ENCODE measurements around the gene PALD1. TPM values are rescaled to one million over a fixed set of nuclear protein-coding genes. Genes with fewer than 3 reads are reported as not detected.

The PALD1 gene
- total and polyA plus RNA-seq, 2 of the 13 experiments (the other 11 are each of a cell fraction or from before 2014, with no cell fraction given) = 0.07 to 0.09 TPM

DNA sequence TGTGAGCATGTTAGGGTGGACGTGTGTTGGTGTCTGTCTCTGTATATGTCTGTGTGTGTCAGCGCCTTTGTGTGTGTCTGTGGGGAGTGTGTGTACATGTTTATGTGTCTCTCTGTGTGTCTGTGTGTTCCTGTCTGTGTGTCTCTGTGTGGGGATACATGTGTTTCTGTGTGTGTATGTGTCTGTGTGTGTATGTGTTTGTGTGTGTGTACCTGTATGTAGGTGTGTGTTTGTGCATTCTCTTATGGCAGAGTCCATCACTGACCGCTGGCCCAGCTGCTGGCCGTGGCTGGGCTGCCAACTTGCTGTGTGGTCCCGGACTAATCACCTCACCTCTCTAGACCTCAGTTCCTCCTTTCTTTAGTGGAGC, 54.6 kb downstream of the PALD1 start:
- H3K36me3 ChIP-seq (replicated peaks in 1 of 2; ENCODE audit: control insufficient read depth in 1 of 2, insufficient read depth in 2 of 2, low read length in 2 of 2) = no peaks in the 10 kb centered on the region
- H3K9ac ChIP-seq (ENCODE audit: insufficient read depth, low read depth, low read length) = no peak overlapping the region
- FAIRE-seq (no peak), ATAC-seq (no peak), DNase-seq (ENCODE audit: low spot score) (no peak)
- H3K4me2 ChIP-seq (ENCODE audit: low read depth, low read length) = no peak overlapping the region
- WGBS (ENCODE audit: low lambda C conversion rate) = no CpG with 5 or more reads among the region's 5 CpGs
- ChIA-PET CTCF (ENCODE audit: low intra/inter-chr PET ratio, low total read pairs) (no interaction called here), POLR2A (no interaction called here)
- H4K20me1 ChIP-seq (ENCODE audit: insufficient read depth, low read length) = no peaks in the 10 kb centered on the region
- no peak overlapping the region for H3K27ac ChIP-seq (ENCODE audit: extremely low read length, insufficient read depth, low read length)
- no peak overlapping the region for H3K4me3 ChIP-seq (replicated peaks in 1 of 3; ENCODE audit: insufficient read depth in 1 of 3, low read depth in 2 of 3, low read length in 3 of 3)
- in situ Hi-C loops (cut with HindIII; ENCODE audit: extremely low pct_ligation_motif_present, low pct_unique_long_range_greater_than_20kb) (no loop called here), intact Hi-C loops (cut with micrococcal nuclease; ENCODE audit: unreplicated experiment) (no loop called here)
- no TSS peak for BruUV-seq (replicated peaks)
- peaks cover 3 to 23% of the 10 kb centered on the region in 2 experiments; a peak in 4 of 5 replicates for H3K27me3 ChIP-seq (ENCODE audit: control insufficient read depth in 1 of 2, insufficient read depth in 2 of 2, low read length in 2 of 2)
- H3K4me1 ChIP-seq (ENCODE audit: insufficient read depth, low read length) = peaks cover 5% of the 10 kb centered on the region; the same call in 1 of the 2 replicates
- H3K79me2 ChIP-seq (ENCODE audit: insufficient read depth, low read length) = no peaks in the 10 kb centered on the region
- H2AFZ ChIP-seq (ENCODE audit: low read length) = no peak overlapping the region
- H3K9me3 ChIP-seq (ENCODE audit: low read length) = no peaks in the 10 kb centered on the region
- TF ChIP-seq ZNF354B (CRISPR knock-in tag; IDR thresholded peaks at IDR 0.05) (no peak), NFIC (IDR thresholded peaks at IDR 0.05; ENCODE audit: low read length) (no peak), ZNF552 (CRISPR knock-in tag; IDR thresholded peaks at IDR 0.05; ENCODE audit: borderline replicate concordance) (no peak), ZFP41 (CRISPR knock-in tag; IDR thresholded peaks at IDR 0.05; ENCODE audit: borderline replicate concordance) (no peak), NFYC (CRISPR knock-in tag; IDR thresholded peaks at IDR 0.05) (no peak), ZNF264 (CRISPR knock-in tag; IDR thresholded peaks at IDR 0.05) (no peak), NKX3-1 (CRISPR knock-in tag; IDR thresholded peaks at IDR 0.05) (no peak), AGO2 (optimal IDR thresholded peaks at IDR 0.05; ENCODE audit: low read depth, low read length) (no peak), ZNF460 (CRISPR knock-in tag; IDR thresholded peaks at IDR 0.05; ENCODE audit: borderline replicate concordance) (no peak), ZNF160 (CRISPR knock-in tag; IDR thresholded peaks at IDR 0.05) (no peak), ZNF350 (CRISPR knock-in tag; IDR thresholded peaks at IDR 0.05; ENCODE audit: borderline replicate concordance, low read depth) (no peak), SNRNP70 (IDR thresholded peaks at IDR 0.05; ENCODE audit: low read depth, low read length) (no peak)
- TF ChIP-seq, protein P1, sequence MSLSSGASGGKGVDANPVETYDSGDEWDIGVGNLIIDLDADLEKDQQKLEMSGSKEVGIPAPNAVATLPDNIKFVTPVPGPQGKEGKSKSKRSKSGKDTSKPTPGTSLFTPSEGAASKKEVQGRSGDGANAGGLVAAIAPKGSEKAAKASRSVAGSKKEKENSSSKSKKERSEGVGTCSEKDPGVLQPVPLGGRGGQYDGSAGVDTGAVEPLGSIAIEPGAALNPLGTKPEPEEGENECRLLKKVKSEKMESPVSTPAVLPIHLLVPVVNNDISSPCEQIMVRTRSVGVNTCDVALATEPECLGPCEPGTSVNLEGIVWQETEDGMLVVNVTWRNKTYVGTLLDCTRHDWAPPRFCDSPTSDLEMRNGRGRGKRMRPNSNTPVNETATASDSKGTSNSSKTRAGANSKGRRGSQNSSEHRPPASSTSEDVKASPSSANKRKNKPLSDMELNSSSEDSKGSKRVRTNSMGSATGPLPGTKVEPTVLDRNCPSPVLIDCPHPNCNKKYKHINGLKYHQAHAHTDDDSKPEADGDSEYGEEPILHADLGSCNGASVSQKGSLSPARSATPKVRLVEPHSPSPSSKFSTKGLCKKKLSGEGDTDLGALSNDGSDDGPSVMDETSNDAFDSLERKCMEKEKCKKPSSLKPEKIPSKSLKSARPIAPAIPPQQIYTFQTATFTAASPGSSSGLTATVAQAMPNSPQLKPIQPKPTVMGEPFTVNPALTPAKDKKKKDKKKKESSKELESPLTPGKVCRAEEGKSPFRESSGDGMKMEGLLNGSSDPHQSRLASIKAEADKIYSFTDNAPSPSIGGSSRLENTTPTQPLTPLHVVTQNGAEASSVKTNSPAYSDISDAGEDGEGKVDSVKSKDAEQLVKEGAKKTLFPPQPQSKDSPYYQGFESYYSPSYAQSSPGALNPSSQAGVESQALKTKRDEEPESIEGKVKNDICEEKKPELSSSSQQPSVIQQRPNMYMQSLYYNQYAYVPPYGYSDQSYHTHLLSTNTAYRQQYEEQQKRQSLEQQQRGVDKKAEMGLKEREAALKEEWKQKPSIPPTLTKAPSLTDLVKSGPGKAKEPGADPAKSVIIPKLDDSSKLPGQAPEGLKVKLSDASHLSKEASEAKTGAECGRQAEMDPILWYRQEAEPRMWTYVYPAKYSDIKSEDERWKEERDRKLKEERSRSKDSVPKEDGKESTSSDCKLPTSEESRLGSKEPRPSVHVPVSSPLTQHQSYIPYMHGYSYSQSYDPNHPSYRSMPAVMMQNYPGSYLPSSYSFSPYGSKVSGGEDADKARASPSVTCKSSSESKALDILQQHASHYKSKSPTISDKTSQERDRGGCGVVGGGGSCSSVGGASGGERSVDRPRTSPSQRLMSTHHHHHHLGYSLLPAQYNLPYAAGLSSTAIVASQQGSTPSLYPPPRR (CRISPR knock-in tag; IDR thresholded peaks at IDR 0.05; ENCODE audit: borderline replicate concordance) = no peak
- TF ChIP-seq, protein P2, sequence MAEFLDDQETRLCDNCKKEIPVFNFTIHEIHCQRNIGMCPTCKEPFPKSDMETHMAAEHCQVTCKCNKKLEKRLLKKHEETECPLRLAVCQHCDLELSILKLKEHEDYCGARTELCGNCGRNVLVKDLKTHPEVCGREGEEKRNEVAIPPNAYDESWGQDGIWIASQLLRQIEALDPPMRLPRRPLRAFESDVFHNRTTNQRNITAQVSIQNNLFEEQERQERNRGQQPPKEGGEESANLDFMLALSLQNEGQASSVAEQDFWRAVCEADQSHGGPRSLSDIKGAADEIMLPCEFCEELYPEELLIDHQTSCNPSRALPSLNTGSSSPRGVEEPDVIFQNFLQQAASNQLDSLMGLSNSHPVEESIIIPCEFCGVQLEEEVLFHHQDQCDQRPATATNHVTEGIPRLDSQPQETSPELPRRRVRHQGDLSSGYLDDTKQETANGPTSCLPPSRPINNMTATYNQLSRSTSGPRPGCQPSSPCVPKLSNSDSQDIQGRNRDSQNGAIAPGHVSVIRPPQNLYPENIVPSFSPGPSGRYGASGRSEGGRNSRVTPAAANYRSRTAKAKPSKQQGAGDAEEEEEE (CRISPR knock-in tag; IDR thresholded peaks at IDR 0.05; ENCODE audit: borderline replicate concordance) = no peak
- TF ChIP-seq, protein P3, sequence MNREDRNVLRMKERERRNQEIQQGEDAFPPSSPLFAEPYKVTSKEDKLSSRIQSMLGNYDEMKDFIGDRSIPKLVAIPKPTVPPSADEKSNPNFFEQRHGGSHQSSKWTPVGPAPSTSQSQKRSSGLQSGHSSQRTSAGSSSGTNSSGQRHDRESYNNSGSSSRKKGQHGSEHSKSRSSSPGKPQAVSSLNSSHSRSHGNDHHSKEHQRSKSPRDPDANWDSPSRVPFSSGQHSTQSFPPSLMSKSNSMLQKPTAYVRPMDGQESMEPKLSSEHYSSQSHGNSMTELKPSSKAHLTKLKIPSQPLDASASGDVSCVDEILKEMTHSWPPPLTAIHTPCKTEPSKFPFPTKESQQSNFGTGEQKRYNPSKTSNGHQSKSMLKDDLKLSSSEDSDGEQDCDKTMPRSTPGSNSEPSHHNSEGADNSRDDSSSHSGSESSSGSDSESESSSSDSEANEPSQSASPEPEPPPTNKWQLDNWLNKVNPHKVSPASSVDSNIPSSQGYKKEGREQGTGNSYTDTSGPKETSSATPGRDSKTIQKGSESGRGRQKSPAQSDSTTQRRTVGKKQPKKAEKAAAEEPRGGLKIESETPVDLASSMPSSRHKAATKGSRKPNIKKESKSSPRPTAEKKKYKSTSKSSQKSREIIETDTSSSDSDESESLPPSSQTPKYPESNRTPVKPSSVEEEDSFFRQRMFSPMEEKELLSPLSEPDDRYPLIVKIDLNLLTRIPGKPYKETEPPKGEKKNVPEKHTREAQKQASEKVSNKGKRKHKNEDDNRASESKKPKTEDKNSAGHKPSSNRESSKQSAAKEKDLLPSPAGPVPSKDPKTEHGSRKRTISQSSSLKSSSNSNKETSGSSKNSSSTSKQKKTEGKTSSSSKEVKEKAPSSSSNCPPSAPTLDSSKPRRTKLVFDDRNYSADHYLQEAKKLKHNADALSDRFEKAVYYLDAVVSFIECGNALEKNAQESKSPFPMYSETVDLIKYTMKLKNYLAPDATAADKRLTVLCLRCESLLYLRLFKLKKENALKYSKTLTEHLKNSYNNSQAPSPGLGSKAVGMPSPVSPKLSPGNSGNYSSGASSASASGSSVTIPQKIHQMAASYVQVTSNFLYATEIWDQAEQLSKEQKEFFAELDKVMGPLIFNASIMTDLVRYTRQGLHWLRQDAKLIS (CRISPR knock-in tag; IDR thresholded peaks at IDR 0.05) = no peak

Data from HepG2 (cell line).